GM04504 (cell line): ENCODE results near the gene CEP295NL.
"Not testable (repeated sequence)": the region's sequence is repeated elsewhere in the genome, so short reads cannot be mapped to it uniquely, and the experiment has no call there.

Experiments
- DNase-seq: peaks from one replicate; pipeline ENCODE4 v3.0.0-alpha.2; 2012; ENCODE audit warnings: low read depth

Gene CEP295NL

GRCh38 chr17:78929908-78930775, 27.1 kb upstream of the CEP295NL start:
- no peak for DNase-seq

- peak; percentile 76 for DNase-seq
These were observed 22.9 kb upstream of the CEP295NL start for GRCh38 chr17:78925662-78926555.

- no peak for DNase-seq
These were observed 22.2 kb upstream of the CEP295NL start, which contains the start of gene TIMP2 for GRCh38 chr17:78925234-78925633. Gene TIMP2, minus strand, starts transcription at chr17:78925387. Its CDS starts 299 bp downstream, at chr17:78925088.

GRCh38 chr17:78924481-78925151, 21.6 kb upstream of the CEP295NL start:
- DNase-seq = no peak

- DNase-seq = no peak
These were observed 20.9 kb upstream of the CEP295NL start for GRCh38 chr17:78923660-78924453.

- no peak for DNase-seq
These were observed 20.0 kb upstream of the CEP295NL start for GRCh38 chr17:78922816-78923498.

- no peak for DNase-seq
These were observed 18.5 kb upstream of the CEP295NL start for GRCh38 chr17:78921437-78921971.

GRCh38 chr17:78920528-78920927, 17.5 kb upstream of the CEP295NL start:
- no peak for DNase-seq

- DNase-seq = no peak
These were observed 17.0 kb upstream of the CEP295NL start for GRCh38 chr17:78919861-78920450.

- DNase-seq = no peak
These were observed 16.0 kb upstream of the CEP295NL start for GRCh38 chr17:78918979-78919378.

- no peak for DNase-seq
These were observed 14.7 kb upstream of the CEP295NL start for GRCh38 chr17:78917451-78918275.

GRCh38 chr17:78915872-78916632, 13.1 kb upstream of the CEP295NL start:
- DNase-seq = no peak

- no peak for DNase-seq
These were observed 10.1 kb upstream of the CEP295NL start for GRCh38 chr17:78913115-78913514.

- no peak for DNase-seq
These were observed 9.1 kb upstream of the CEP295NL start for GRCh38 chr17:78912082-78912481.

- DNase-seq = not testable (repeated sequence)
These were observed 8.5 kb upstream of the CEP295NL start for GRCh38 chr17:78911543-78911942.

- DNase-seq = no peak
These were observed 7.7 kb upstream of the CEP295NL start for GRCh38 chr17:78910497-78911284.

- no peak for DNase-seq
These were observed 5.4 kb upstream of the CEP295NL start for GRCh38 chr17:78908426-78908825.

GRCh38 chr17:78905541-78905940, 2.5 kb upstream of the CEP295NL start:
- DNase-seq = no peak
